ENCODE measurements around the gene TNFSF4. TPM values are rescaled to one million over a fixed set of nuclear protein-coding genes. Genes with fewer than 3 reads are reported as not detected.
"Not testable (repeated sequence)": the region's sequence is repeated elsewhere in the genome, so short reads cannot be mapped to it uniquely, and the experiment has no call there.

The TNFSF4 gene, protein sequence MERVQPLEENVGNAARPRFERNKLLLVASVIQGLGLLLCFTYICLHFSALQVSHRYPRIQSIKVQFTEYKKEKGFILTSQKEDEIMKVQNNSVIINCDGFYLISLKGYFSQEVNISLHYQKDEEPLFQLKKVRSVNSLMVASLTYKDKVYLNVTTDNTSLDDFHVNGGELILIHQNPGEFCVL
- 0.75 and 1.2 TPM in 2 replicates for total RNA-seq

DNA sequence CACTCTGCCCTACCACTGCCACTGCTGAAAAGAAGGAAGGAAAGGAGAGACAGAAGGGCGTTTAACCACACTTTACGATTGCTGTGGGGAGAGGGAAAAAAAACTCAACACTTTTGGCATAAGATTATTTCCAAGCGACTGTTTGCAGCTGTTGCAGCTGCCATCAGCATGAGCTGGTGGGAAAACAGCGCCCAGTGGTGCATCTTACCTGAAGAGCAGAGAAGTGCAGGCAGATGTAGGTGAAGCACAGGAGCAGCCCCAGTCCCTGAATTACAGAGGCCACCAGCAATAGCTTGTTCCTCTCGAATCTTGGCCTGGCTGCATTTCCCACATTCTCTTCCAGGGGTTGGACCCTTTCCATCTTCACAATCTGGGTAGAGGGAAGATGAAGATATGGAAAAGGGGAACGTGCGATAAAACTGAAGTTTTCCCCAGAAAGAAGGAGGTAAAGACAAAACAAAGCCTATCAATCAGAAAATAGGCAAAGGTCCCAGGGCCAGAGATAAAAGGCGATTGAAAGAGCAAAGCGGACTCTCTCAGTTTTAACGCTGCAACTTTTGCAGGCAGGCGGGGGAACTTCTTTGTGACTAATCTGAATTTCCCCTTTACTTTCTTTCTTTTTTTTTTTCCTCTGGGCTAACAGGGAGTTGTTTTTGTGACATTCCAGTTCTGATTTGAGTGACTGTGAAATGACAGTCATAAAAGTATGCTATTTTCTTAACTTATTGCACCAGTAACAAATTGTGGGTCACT, at the start of gene TNFSF4:
TNFSF4 (minus strand) TSS at position 516 of the 753 bp plus-strand sequence; CDS start at position 361, 155 bp downstream.
- DNase-seq (ENCODE audit: low read depth): no peak

DNA sequence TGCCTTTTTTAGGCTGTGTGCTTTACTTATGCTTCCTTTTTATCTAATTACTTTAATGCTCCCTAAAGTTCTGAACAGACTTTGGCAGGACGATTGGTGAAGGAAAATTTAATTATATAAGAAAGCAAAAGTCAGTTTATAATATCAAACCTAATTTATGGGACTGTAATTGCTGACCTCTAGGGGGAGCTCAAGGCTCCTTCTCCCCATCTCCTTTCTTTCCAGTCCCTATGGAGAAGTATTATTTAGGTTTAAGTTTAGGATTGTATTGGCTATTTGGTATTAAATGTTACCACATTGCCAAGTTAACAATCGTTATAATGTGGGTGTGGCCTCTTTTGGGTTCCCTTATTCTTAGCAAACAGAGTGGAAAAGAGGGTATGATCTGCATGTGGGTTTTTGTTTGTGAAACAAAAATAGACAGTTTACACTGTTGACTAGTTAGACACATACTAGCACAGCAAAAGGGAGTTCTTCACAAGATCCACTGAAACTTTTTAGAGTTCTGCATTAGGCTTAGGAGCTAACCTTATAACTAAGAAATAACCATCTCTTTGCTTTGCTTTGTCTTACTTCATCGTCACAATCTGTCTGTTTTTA, 48.2 kb upstream of the TNFSF4 start:
- peak; percentile 35 for DNase-seq (ENCODE audit: low read depth)

DNA sequence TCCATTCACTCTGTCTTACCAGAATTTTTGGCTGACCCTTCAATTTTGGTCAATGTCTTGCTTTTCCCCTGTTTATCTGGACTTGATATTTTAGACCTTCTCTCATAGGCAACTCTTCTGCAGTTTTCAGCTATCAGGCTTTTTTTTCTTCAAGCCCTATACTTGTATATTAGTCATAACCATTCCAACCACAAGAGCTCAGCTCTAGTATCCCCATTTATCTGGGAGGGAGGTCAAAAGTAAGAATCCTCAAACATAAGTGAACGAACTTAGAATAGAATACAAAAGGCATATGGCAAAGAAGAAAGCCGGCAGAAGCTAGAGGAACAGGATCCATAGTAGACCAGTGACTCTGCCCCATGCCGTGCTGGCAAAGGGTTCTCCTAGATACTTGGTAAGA, 45.9 kb upstream of the TNFSF4 start:
- DNase-seq (ENCODE audit: low read depth): no peak

DNA sequence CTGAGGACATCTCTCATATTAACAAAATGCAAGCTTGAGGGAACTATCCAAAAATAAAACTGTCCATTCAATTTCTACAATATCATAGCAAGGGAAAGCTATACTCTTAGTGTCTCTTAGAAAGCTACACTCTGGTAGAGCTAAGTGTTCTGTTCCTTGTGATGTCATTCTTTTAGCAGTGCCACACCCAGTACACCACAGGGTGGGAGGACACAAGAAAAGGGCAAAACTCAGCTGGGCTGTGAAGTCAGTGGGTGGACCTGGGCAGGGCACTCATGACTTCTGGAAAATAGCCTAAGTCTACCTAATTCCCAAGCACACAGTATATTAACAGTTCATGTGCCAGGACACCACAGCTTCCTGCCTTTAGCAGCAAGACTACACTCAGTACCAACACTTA, 42.2 kb upstream of the TNFSF4 start:
- DNase-seq (ENCODE audit: low read depth): peak; percentile 49

DNA sequence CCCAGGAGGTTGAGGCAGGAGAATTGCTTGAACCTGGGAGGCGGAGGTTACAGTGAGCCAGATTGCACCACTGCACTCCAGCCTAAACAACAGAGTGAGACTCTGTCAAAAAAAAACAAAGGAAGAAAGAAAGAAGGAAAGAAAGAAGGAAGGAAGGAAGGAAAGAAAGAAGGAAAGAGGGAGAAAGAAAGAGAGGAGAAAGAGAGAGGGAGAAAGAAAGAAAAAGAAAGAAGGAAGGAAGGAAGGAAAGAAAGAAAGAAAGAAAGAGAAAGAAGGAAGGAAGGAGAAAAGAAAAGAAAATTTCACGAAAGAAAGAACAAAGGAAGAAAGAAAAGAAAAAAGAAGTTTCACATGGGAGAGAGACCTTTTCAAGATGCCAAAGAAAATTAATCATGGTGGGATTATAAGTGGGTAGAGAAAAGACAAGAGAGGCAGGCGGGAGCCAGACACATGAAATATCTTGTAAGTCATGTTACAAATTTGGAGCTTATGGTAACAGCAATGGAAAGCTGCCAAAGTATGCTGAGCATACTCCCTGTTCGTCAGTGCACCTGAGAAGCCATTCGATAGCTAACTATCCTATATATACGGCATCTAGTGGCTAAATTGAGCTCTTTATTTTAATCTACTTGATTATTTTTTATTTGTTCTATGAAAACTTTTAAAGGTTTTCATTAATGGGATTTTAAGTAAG, 41.3 kb upstream of the TNFSF4 start:
- DNase-seq (ENCODE audit: low read depth): no peak

DNA sequence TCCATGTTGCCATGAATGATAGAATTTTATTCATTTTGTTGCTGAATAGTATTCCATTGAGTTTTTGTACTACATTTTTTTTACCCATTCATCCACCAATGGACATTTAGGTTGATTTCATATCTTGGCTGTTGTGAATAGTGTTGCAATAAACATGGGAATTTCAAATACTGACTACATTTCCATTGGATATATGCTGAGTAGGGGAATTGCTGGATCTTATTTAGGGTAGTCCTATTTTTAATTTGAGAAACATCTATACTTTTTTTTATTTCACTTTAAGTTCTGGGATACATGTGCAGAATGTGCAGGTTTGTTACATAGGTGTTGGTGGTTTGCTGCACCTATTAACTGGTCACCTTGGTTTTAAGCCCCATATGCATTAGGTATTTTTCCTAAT, 38.8 kb upstream of the TNFSF4 start:
- no peak for DNase-seq (ENCODE audit: low read depth)

DNA sequence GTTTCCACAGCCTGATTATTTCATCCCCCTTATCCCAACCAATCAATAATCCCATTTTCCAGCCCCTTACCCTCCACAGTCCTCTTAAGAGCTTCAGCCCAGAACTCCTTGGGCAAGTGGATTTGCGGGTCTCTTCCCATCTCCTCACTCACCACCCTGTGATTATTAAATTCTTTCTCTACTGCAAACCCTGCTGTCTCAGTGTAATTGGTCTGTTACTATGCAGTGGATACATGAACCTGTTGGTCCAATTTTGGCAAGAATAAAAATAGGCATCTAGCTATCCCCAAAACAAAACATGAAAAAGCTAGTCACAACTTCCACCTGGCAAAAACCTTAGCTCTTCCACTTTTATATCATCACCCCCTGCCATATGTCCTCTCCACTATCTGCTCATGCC, 36.2 kb upstream of the TNFSF4 start:
- DNase-seq (ENCODE audit: low read depth): no peak

DNA sequence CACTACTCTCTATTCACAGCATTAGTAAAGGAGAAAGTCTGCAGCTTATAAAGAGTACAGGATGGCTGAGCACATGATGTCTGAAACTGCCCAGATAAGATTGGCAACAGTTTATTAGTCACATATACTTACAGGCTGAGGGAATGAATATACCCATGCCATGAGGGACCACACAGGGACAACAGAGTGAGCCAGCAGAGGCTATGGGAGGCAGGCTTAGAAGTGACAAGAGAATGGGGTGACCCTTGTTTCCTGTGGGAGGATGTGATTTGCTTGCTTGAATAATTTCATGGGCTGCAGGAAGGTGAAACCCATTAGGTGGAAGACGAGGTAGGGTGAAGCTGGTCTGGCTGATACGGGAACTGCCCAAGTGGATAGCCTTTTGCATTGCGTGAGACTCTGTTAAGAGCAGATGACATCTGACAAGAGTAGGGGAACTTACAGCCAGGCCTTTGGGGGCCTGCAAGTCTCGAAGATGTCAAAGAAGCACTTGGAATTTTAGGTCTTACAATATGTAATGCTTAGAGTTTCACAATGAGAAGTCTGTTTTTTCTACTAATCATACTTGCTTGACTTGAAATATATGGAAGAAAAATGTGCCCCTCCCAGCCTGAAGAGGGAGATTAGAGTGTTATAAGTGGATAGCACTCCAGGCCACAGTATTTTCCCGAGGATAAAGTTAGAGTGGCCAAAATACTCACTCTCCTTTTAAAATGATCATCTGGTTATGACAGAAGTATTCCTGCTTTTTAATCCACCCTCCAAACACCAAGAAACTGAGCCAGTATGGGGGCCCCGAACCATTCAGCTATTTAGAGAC, 34.6 kb upstream of the TNFSF4 start:
- DNase-seq (ENCODE audit: low read depth): no peak

DNA sequence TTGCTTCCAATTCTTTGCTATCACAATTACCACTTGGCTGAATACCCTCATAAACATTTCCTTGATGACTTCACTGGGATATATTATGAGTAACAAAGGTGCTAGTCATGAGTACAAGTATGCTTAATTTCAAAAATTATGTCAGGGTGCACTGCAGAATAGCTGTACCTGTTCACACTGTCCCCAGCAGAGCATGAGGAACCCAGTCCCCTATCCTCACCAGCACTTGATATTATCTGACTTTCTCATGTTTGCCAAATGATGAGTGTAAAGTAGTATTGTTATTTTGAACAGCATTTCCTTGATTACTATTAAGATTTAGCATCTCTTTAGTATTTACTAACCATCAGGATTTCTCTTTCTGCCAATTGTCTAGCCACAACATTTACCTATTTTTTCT, 33.5 kb upstream of the TNFSF4 start:
- DNase-seq (ENCODE audit: low read depth): no peak

DNA sequence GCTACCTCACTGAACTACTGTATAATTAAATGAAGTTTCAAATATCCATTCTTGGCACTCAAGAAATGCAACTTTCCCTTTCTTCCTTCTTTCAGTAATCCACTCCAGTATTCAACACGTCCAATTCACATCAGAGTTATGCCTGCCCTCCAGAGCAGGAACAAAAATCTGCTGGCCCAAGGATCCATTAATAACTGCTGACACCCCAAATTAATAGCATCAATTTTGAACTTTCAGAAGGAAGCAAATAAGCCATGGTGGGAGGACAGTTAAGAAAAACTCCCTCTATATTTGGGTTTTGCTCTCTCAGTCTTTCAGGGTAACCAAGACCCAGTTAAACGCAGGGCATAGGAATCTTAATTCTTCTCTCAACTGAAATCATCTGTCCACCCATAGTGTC, 31.9 kb upstream of the TNFSF4 start:
- DNase-seq (ENCODE audit: low read depth): no peak

DNA sequence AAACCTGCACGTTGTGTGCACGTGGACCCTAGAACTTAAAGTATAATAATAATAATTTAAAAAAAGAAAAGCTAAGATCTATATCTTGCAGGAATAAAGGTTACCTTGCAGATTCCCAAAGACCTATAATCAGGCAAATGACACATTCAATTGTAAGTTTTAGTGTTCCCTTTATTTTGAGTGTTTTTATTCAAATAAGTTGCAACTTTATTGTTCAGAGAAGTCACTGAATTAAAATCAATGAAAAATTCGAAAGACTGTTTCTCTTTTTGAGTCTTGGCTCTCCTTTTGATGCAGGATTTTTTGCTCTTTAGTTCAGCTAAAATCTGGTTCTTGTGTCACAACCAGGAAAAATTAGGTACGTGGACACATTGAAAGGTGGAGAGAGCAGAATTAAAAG, 27.8 kb upstream of the TNFSF4 start:
- no peak for DNase-seq (ENCODE audit: low read depth)

DNA sequence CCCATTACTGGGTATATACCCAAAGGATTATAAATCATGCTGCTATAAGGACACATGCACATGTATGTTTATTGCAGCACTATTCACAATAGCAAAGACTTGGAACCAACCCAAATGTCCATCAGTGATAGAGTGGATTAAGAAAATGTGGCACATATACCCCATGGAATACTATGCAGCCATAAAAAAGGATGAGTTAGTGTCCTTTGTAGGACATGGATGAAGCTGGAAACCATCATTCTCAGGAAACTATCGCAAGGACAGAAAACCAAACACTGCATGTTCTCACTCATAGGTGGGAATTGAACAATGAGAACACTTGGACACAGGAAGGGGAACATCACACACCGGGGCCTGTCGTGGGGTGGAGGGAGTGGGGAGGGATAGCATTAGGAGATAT, 27.3 kb upstream of the TNFSF4 start:
- not testable (repeated sequence) for DNase-seq (ENCODE audit: low read depth)

DNA sequence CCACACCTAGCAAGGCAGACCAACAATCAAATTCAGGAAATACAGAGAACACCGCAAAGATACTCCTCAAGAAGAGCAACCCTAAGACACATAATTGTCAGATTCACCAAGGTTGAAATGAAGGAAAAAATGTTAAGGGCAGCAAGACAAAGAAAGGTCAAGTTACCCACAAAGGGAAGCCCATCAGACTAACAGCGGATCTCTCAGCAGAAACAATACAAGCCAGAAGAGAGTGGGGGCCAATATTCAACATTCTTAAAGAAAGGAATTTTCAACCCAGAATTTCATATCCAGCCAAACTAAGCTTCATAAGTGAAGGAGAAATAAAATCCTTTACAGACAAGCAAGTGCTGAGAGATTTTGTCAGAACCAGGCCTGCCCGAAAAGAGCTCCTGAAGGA, 21.9 kb upstream of the TNFSF4 start:
- not testable (repeated sequence) for DNase-seq (ENCODE audit: low read depth)

DNA sequence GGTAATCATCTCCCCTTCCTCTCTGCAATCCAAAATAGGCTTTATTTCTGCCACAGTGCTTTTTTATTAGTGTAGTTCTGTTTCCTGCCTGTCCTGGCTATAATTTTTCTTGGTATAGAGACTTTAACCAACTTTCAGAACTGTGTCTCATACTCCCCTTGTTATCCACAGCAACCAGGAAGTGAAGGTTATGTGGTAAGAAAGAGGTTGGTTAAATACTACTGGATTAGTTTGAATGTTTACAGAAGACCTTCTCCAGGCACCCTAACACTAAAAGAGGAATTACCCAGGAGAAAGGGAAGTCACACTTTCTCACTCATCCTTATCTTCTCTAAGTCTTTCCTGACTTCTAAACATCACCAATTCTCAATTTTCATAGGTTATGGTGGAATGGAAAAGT, 17.8 kb upstream of the TNFSF4 start:
- no peak for DNase-seq (ENCODE audit: low read depth)

DNA sequence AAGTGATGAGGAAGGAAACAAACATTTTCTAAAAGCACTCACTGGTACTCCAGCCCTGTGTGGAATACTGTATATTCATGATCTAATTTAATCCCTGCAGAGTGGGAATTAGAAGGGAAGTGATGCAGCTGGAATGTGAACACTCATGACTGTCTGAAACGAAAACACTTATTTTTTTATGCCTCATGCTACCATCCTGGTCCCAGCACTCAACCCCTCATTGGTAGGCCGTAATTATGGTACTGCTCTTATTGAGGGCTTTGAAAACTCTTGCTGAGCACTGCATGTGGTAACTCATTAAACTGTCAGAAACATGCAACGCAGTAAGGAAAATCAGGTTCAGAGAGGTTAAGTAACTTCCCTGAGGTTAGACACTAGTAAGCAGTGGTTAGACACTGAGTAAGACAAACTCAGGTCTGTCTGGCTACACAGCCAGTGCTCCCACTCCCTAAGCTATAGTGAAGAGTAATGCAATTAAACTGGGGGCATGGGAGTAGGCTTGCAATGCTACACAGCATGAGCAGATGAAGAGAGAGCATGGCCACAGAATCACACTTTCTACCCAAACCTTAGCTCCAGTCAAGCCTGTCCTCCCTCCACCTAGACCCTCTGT, 17.3 kb upstream of the TNFSF4 start:
- DNase-seq (ENCODE audit: low read depth): no peak

DNA sequence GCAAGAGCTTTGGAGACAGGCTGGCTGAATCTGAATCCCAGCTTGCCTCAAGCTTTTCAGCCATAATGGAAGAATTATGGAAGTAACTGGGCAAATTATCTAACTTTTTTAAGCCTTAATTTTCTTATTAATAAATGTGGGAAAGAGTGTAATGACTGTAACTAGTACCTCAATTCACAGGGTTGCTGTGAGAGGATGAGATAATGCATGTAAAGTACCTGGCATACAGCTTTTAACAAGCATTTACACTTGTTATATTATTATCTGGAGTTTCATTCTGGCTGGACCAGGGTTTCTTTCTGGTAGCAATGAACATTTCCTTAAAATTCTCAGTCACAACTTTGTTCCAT, 15.9 kb upstream of the TNFSF4 start:
- DNase-seq (ENCODE audit: low read depth): no peak

DNA sequence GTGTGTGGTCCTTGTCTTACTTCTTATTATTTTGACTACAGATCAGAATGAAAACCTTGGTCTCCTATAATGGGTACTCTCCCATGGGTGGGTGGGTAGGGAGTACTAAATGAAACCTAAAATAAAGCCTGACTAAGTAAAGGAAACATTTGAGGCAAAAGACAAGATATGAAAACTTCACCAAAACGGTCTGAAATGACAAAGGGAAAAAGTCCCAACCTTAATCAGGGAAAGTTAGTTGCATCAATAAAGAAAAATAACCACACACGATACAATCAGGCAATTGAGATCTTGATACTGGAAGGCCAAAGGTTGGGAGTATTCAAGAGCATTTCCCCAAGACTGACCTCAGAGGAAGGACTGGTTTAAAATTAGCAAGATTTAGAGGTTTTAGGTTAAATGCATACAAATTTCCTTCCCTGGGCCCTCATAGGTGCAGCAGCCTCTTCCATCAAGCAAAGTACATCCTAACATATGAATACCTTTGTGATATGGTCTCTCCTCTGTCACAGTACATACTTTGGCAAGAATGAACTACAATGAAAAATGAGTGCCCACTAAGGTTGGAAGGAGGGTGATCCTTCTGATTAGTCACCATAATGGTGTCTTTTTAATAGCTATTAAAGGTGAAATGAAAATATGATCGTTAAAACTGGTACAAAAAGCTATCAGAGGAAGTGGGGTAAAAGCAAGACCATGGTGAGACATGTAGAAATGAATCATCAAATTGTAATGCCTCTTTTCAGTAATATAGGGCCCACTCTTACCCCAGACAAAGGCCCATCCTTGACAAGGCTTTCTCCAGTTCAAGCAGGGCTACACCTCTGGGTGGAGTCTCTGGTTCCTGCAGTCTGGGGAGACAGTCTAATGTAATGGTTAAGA, 15.3 kb upstream of the TNFSF4 start:
- DNase-seq (ENCODE audit: low read depth): no peak

DNA sequence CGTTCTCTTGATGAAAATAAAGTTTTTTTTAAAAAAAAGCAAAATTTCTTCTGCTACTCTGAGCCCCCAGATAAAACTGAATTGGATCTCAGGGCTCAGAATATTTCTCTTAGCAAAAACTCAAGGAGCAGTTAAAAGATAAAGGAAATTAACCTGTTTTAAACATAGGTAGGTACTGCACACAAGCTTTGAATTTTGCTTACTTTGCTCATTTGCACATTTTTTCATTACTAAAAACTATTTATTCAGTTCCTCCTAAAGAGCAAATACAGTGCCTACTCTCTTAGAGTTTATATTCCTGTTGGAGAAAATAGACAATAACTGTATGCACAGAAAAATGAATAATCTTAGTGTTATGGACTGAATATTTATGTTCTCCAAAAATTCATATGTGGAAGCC, 13.0 kb upstream of the TNFSF4 start:
- no peak for DNase-seq (ENCODE audit: low read depth)

DNA sequence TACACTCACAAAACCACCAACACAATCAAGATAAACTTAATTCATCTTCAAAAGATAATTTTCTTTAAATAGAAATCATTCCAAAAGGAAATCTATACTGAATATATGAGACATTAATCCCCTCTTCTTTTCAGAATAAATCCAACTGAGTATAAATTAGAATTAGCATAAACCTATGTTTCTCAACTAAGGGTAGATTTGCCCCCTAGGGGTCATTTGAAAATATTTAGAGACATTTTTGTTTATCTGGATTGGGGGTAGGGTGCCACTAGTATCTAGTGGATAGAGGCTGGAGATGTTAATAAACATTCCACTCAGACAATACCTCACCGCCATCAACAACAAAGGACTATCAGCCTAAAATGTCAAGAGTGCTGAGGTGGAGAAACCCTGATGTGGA, 6.5 kb upstream of the TNFSF4 start:
- no peak for DNase-seq (ENCODE audit: low read depth)

DNA sequence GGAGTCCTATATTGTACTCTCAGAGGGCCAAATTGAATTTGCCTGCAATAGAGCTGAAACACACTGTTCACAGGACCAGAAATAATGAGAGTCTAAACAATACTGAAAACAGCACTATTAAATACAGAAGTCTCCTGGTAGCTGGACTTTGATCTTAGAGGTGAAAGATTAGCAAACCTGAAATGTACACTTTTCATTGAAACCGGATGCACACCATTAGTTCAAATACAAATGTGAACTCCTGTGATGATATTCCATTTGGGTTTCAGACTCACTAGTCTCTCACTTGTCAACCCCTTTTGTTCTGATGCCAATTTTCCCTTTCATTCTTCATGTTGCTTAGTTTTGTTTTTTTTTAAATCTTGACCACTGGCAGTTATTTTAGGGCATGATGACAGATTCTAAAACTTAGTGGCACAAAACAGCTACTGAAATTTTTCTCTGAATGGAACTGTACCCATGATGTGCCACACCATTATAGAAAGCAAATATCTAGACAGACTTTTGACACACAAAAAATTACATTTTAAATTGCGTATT, 5.9 kb upstream of the TNFSF4 start:
- DNase-seq (ENCODE audit: low read depth): no peak

All from renal cortical epithelial cell (primary cell).